ENCODE results near the gene HOXD13.

DNA sequence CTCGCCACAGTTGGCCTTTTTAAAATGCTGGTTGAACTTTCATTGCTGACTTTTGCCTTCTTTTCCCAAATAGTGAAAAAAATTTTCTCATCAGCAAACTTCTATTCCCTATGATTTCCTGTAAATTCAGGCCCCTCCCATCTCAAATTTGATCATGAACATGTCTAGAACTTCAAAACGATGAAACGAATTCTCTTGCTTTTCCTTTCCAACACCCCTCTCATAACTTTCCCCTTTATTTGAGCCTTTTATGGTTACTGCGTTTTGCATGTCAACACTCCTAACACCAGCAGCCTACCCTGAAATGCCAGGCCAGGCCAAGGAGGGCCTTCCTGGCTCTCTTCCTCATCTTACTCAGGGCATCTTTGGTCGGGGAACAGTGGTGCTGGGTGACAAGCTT, 1.7 kb upstream of the HOXD13 start:
- TF ChIP-seq, protein P1, sequence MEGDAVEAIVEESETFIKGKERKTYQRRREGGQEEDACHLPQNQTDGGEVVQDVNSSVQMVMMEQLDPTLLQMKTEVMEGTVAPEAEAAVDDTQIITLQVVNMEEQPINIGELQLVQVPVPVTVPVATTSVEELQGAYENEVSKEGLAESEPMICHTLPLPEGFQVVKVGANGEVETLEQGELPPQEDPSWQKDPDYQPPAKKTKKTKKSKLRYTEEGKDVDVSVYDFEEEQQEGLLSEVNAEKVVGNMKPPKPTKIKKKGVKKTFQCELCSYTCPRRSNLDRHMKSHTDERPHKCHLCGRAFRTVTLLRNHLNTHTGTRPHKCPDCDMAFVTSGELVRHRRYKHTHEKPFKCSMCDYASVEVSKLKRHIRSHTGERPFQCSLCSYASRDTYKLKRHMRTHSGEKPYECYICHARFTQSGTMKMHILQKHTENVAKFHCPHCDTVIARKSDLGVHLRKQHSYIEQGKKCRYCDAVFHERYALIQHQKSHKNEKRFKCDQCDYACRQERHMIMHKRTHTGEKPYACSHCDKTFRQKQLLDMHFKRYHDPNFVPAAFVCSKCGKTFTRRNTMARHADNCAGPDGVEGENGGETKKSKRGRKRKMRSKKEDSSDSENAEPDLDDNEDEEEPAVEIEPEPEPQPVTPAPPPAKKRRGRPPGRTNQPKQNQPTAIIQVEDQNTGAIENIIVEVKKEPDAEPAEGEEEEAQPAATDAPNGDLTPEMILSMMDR (conservative IDR thresholded peaks at IDR 0.05): no peak
- TF ChIP-seq ZFX (IDR thresholded peaks at IDR 0.05): no peak
